ENCODE results near the gene CCDC187.
A peak's percentile ranks its signal among the peaks of the same experiment; 100 is the strongest.

Gene CCDC187

GRCh38 chr9:136226680-136227407, 77.0 kb downstream of the CCDC187 start:
- FAIRE-seq: no peak

GRCh38 chr9:136225748-136226679, 77.9 kb downstream of the CCDC187 start:
- TF ChIP-seq TAF1 (IDR thresholded peaks at IDR 0.05; ENCODE audit: borderline replicate concordance, low read depth, low read length) (no peak), POLR2A (IDR thresholded peaks at IDR 0.05; ENCODE audit: low read depth, low read length) (0 out of 2 replicates have a peak, but pooled peaks have one; percentile 2), POLR2AphosphoS5 (IDR thresholded peaks at IDR 0.05; ENCODE audit: low read depth, low read length) (peak; percentile 40; the same call in 1 of the 2 replicates)
- DNase-seq (ENCODE audit: insufficient read length) (peak; percentile 92), FAIRE-seq (peak; percentile 97)

More at GRCh38 chr9:136226680-136227407, 77.0 kb downstream of the CCDC187 start:
- TF ChIP-seq POLR2AphosphoS5 (IDR thresholded peaks at IDR 0.05; ENCODE audit: low read depth, low read length) (no peak), TAF1 (IDR thresholded peaks at IDR 0.05; ENCODE audit: borderline replicate concordance, low read depth, low read length) (no peak), POLR2A (IDR thresholded peaks at IDR 0.05; ENCODE audit: low read depth, low read length) (no peak)
- DNase-seq (ENCODE audit: insufficient read length): no peak

GRCh38 chr9:136225366-136225747, 78.5 kb downstream of the CCDC187 start:
- DNase-seq (ENCODE audit: insufficient read length) (peak; percentile 52), FAIRE-seq (no peak)
- no peak for TF ChIP-seq POLR2AphosphoS5 (IDR thresholded peaks at IDR 0.05; ENCODE audit: low read depth, low read length)
- TF ChIP-seq POLR2A (IDR thresholded peaks at IDR 0.05; ENCODE audit: low read depth, low read length): no peak
- TF ChIP-seq TAF1 (IDR thresholded peaks at IDR 0.05; ENCODE audit: borderline replicate concordance, low read depth, low read length): no peak

- TF ChIP-seq POLR2A (IDR thresholded peaks at IDR 0.05; ENCODE audit: low read depth, low read length): no peak
- no peak for FAIRE-seq
- DNase-seq (ENCODE audit: insufficient read length): no peak
Measured at GRCh38 chr9:136223871-136224640, 79.8 kb downstream of the CCDC187 start.

- no peak for TF ChIP-seq TAF1 (IDR thresholded peaks at IDR 0.05; ENCODE audit: borderline replicate concordance, low read depth, low read length)
- no peak for TF ChIP-seq POLR2A (IDR thresholded peaks at IDR 0.05; ENCODE audit: low read depth, low read length)
- TF ChIP-seq POLR2AphosphoS5 (IDR thresholded peaks at IDR 0.05; ENCODE audit: low read depth, low read length): no peak
- FAIRE-seq (no peak), DNase-seq (ENCODE audit: insufficient read length) (no peak)
Measured at GRCh38 chr9:136222906-136223285, 81.0 kb downstream of the CCDC187 start.

- TF ChIP-seq POLR2A (IDR thresholded peaks at IDR 0.05; ENCODE audit: low read depth, low read length): no peak
- no peak for TF ChIP-seq TAF1 (IDR thresholded peaks at IDR 0.05; ENCODE audit: borderline replicate concordance, low read depth, low read length)
- no peak for TF ChIP-seq POLR2AphosphoS5 (IDR thresholded peaks at IDR 0.05; ENCODE audit: low read depth, low read length)
- no peak for DNase-seq (ENCODE audit: insufficient read length)
- FAIRE-seq: no peak
Measured at GRCh38 chr9:136222166-136222905, 81.6 kb downstream of the CCDC187 start.

GRCh38 chr9:136220017-136220729, 83.7 kb downstream of the CCDC187 start:
- DNase-seq (ENCODE audit: insufficient read length) (no peak), FAIRE-seq (no peak)
- TF ChIP-seq TAF1 (IDR thresholded peaks at IDR 0.05; ENCODE audit: borderline replicate concordance, low read depth, low read length) (no peak), POLR2AphosphoS5 (IDR thresholded peaks at IDR 0.05; ENCODE audit: low read depth, low read length) (no peak)

GRCh38 chr9:136219276-136219675, 84.6 kb downstream of the CCDC187 start:
- DNase-seq (ENCODE audit: insufficient read length) (no peak), FAIRE-seq (no peak)
- no peak for TF ChIP-seq POLR2A (IDR thresholded peaks at IDR 0.05; ENCODE audit: low read depth, low read length)
- no peak for TF ChIP-seq POLR2AphosphoS5 (IDR thresholded peaks at IDR 0.05; ENCODE audit: low read depth, low read length)
- no peak for TF ChIP-seq TAF1 (IDR thresholded peaks at IDR 0.05; ENCODE audit: borderline replicate concordance, low read depth, low read length)

GRCh38 chr9:136218673-136219072, 85.2 kb downstream of the CCDC187 start:
- TF ChIP-seq POLR2AphosphoS5 (IDR thresholded peaks at IDR 0.05; ENCODE audit: low read depth, low read length) (no peak), POLR2A (IDR thresholded peaks at IDR 0.05; ENCODE audit: low read depth, low read length) (no peak), TAF1 (IDR thresholded peaks at IDR 0.05; ENCODE audit: borderline replicate concordance, low read depth, low read length) (no peak)
- FAIRE-seq (no peak), DNase-seq (ENCODE audit: insufficient read length) (no peak)

- no peak for TF ChIP-seq POLR2A (IDR thresholded peaks at IDR 0.05; ENCODE audit: low read depth, low read length)
- TF ChIP-seq TAF1 (IDR thresholded peaks at IDR 0.05; ENCODE audit: borderline replicate concordance, low read depth, low read length): no peak
- TF ChIP-seq POLR2AphosphoS5 (IDR thresholded peaks at IDR 0.05; ENCODE audit: low read depth, low read length): no peak
- FAIRE-seq (no peak), DNase-seq (ENCODE audit: insufficient read length) (no peak)
Measured at GRCh38 chr9:136218271-136218670, 85.6 kb downstream of the CCDC187 start.

Measured in GM12892 (cell line).